ENCODE results near the gene GAL3ST3. TPM values are rescaled to one million over a fixed set of nuclear protein-coding genes. Genes with fewer than 3 reads are reported as not detected.

Gene GAL3ST3
- total RNA-seq, 2 experiments from 2014 or later = 0.70 to 0.95 TPM

DNA sequence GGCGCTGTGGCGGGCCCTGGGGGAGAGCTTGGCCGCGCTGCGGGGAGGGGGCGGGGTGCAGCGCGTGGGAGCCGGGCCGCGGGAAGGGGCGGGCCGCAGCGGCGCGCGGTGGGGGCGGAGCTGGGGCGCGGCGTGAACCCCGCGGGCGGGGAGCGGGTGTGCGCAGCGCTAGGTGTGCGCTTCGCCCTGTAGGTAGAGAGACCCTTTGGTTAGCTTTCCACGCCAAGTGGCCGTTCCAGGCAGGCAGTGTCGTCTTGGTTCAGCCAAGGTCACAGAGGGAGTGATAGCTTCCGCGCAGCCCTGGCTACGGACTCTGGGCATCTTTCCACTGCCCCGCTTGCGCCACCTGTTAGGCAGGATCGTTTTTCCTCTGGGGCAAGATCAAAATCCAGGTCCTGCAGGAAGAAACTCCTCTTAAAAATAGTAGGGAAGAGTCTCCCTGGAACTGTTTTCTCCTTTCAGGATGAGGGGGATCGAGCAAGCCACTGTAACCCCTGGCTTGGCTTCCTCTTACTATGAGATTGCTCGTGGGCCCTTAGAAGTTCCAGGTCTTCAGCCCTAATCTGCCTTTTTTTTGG is 46.2 kb downstream of the GAL3ST3 start:
- H3K27ac Mint-ChIP-seq = peak overlapping the region; percentile 99
- H3K27me3 Mint-ChIP-seq = no peaks in the 10 kb centered on the region
- H3K4me3 Mint-ChIP-seq = peak overlapping the region; percentile 100
- peaks cover 58% of the 10 kb centered on the region for H3K36me3 Mint-ChIP-seq
- H3K9me3 Mint-ChIP-seq = no peaks in the 10 kb centered on the region
- H3K4me1 Mint-ChIP-seq = peaks cover 41% of the 10 kb centered on the region
- peak; percentile 80 for DNase-seq

DNA sequence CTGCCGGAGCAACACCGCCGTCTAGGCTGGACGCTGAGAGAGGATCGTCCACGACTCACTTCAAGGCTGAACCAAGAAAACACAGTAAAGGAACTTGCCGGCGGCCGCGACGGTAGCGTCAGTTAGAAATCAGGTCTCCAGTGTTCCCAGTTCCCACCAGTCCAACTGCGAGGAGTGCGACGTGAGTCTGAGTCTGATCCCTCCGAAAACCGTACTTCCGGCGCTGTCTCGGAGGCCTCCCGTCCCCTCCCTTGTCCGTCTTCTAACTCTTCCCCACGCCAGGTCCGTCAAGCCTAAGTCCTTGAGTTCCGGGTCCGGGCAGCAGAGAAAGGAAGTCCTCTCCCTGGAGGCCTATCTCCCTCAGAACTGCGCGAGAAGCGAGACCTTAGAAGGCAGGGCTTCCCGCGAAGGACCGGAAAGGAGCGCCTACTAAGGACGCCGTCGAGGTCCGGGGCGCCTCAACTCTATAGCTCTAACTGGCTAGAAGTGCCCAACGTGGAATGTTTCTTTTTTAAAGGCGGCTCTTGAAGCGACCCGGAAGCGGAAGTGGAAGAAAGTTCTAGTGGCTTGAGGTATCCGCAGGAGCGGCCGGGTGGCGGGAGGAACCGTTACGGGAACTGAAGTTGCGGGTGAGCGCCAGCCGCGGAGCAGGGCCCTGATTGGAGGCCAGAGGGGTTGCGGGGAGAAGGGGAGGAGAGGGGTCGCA is 46.9 kb downstream of the GAL3ST3 start, which contains the start of the genes BANF1 and EIF1AD:
TSS of gene BANF1 (plus strand) at position 562 of the 706 bp plus-strand sequence. CDS start 748 bp downstream, outside the sequence.
TSS of gene EIF1AD (minus strand) at position 216 of the 706 bp plus-strand sequence. CDS start 1,768 bp downstream, outside the sequence.
- Mint-ChIP-seq H3K27me3 (no peaks in the 10 kb centered on the region), H3K4me3 (peak within 1 kb of the TSS; percentile 100), H3K4me1 (peaks cover 41% of the 10 kb centered on the region), H3K9me3 (no peaks in the 10 kb centered on the region), H3K36me3 (peaks cover 62% of the 10 kb centered on the region), H3K27ac (peak within 1 kb of the TSS; percentile 99)
- DNase-seq = peak; percentile 93

DNA sequence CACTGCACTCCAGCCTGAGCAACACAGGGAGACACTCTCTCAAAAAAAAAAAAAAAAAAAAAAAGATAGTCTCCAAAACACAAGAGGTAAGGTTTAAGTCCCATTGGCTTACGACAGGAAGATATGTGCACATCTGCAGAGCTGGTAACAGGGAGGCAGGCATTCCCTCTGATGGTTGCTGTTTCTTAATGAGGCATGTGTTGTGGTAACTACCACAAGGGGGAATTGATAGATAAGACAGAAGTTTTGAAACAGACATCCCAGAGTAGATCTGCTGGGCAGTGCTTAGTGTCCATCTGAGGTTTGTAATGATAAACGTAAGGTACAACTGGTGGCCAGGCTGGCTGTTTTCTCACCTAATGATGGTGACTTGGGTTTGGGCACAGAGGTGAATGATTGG is 51.7 kb downstream of the GAL3ST3 start:
- Mint-ChIP-seq H3K9me3 (no peaks in the 10 kb centered on the region), H3K27ac (no peak overlapping the region), H3K4me3 (no peak overlapping the region), H3K27me3 (no peaks in the 10 kb centered on the region), H3K36me3 (peaks cover 40% of the 10 kb centered on the region), H3K4me1 (peaks cover 24% of the 10 kb centered on the region)
- DNase-seq = no peak

DNA sequence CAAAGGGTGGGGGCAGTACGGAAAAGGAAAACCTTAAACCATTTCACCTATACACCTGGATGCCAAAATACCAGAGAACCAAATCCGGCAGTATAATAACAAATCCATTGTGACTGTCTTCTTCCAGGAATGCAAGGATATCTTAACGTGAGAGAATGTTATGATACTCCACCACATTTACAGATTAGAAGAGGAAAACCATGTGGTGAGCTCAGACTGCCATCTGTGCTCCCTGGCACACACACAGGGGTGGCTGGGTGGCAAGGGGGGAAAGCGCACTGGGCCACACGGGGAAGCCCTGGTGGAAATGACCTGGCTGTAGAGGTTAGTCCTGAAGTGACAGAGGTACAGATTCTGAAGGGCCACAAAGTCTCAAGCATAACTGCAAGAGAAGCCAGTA is 56.9 kb downstream of the GAL3ST3 start:
- peaks cover 11% of the 10 kb centered on the region for H3K36me3 Mint-ChIP-seq
- no peaks in the 10 kb centered on the region for H3K27me3 Mint-ChIP-seq
- no peak overlapping the region for H3K4me3 Mint-ChIP-seq
- H3K27ac Mint-ChIP-seq = no peak overlapping the region
- no peaks in the 10 kb centered on the region for H3K9me3 Mint-ChIP-seq
- DNase-seq = no peak
- H3K4me1 Mint-ChIP-seq = peaks cover 6% of the 10 kb centered on the region

Other genes starting within 250 kb of the GAL3ST3 start
- 1 to 10 TPM; 2.4 to 3.3 TPM for gene SNX32, start 215.2 kb downstream of the GAL3ST3 start, total RNA-seq
- 1,000 to 10,000 TPM; 1,050 to 1,075 TPM for gene CFL1, start 191.0 kb downstream of the GAL3ST3 start, total RNA-seq
- gene MUS81, start 188.7 kb downstream of the GAL3ST3 start, total RNA-seq = 10 to 100 TPM; 64.0 to 67.4 TPM
- 1 to 10 TPM; 8.5 to 8.9 TPM for gene EFEMP2, start 176.4 kb downstream of the GAL3ST3 start, total RNA-seq
- 10 to 100 TPM; 39.3 to 41.5 TPM for gene CTSW, start 169.3 kb downstream of the GAL3ST3 start, total RNA-seq
- 100 to 1,000 TPM; 113 to 114 TPM for gene FIBP, start 160.7 kb downstream of the GAL3ST3 start, total RNA-seq
- 10 to 100 TPM; 78.5 to 81.3 TPM for gene CCDC85B, start 158.5 kb downstream of the GAL3ST3 start, total RNA-seq
- 10 to 100 TPM; 15.8 to 16.0 TPM for gene FOSL1, start 148.8 kb downstream of the GAL3ST3 start, total RNA-seq
- 10 to 100 TPM; 16.8 to 16.9 TPM for gene C11orf68, start 130.1 kb downstream of the GAL3ST3 start, total RNA-seq
- 100 to 1,000 TPM; 108 to 109 TPM for gene DRAP1, start 129.7 kb downstream of the GAL3ST3 start, total RNA-seq
- not detected for gene TSGA10IP, start 103.7 kb downstream of the GAL3ST3 start, total RNA-seq
- gene SART1, start 87.4 kb downstream of the GAL3ST3 start, total RNA-seq = 10 to 100 TPM; 59.6 to 62.6 TPM
- gene EIF1AD, start 47.0 kb downstream of the GAL3ST3 start, total RNA-seq = 10 to 100 TPM; 56.8 to 63.7 TPM
- 100 to 1,000 TPM; 253 to 277 TPM for gene BANF1, start 46.7 kb downstream of the GAL3ST3 start, total RNA-seq
- gene CST6, start 37.2 kb downstream of the GAL3ST3 start, total RNA-seq = not detected
- gene CATSPER1, start 22.7 kb downstream of the GAL3ST3 start, total RNA-seq = not detected
- gene SF3B2, start 3.2 kb upstream of the GAL3ST3 start, total RNA-seq = 100 to 1,000 TPM; 268 TPM
- gene PACS1, start 21.1 kb upstream of the GAL3ST3 start, total RNA-seq = 10 to 100 TPM; 58.4 to 61.4 TPM
- 10 to 100 TPM; 39.4 to 40.2 TPM for gene KLC2, start 208.5 kb upstream of the GAL3ST3 start, total RNA-seq
- 100 to 1,000 TPM in 1 of 2 experiments, 10 to 100 TPM in 1; 97.6 to 102 TPM for gene RAB1B, start 219.5 kb upstream of the GAL3ST3 start, total RNA-seq
- gene CNIH2, start 229.0 kb upstream of the GAL3ST3 start, total RNA-seq = 1 to 10 TPM; 1.9 to 2.2 TPM
- gene YIF1A, start 240.0 kb upstream of the GAL3ST3 start, total RNA-seq = 10 to 100 TPM; 64.1 to 72.4 TPM
- not detected for gene TMEM151A, start 242.7 kb upstream of the GAL3ST3 start, total RNA-seq

Measured in activated naive CD8-positive, alpha-beta T cell treated with anti-CD3 and anti-CD28 coated beads for 36 hours (primary cell).